ENCODE measurements around the gene MBOAT1. TPM values are rescaled to one million over a fixed set of nuclear protein-coding genes. Genes with fewer than 3 reads are reported as not detected.

MBOAT1 gene, protein sequence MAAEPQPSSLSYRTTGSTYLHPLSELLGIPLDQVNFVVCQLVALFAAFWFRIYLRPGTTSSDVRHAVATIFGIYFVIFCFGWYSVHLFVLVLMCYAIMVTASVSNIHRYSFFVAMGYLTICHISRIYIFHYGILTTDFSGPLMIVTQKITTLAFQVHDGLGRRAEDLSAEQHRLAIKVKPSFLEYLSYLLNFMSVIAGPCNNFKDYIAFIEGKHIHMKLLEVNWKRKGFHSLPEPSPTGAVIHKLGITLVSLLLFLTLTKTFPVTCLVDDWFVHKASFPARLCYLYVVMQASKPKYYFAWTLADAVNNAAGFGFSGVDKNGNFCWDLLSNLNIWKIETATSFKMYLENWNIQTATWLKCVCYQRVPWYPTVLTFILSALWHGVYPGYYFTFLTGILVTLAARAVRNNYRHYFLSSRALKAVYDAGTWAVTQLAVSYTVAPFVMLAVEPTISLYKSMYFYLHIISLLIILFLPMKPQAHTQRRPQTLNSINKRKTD
- polyA plus RNA-seq (2011; rRNA removed), result 5.5 and 5.7 TPM in 2 replicates
- polyA plus RNA-seq (2012; cell fraction: cytosol; rRNA removed), result 1.4 and 1.9 TPM in 2 replicates
- polyA plus RNA-seq (2012; cell fraction: nucleus; rRNA removed), result 2.7 and 4.7 TPM in 2 replicates
- polyA plus RNA-seq (2017; fragmentation: RNase III; extraction: RNeasy Plus Mini Kit Qiagen cat#74134 plus additional on column Dnase treatment), result 1.8 to 2.2 TPM (median 1.9 TPM) in 3 replicates
- polyA minus RNA-seq (2011; rRNA and poly(A)+ RNA removed), result 11.2 and 14.8 TPM in 2 replicates

- Histone ChIP-seq H3K4me3 (peak within 1 kb of the TSS; percentile 65), H3K4me1 (peaks cover 12% of the 10 kb centered on the region), H3K9me3 (no peaks in the 10 kb centered on the region), H3K4me2 (peak within 1 kb of the TSS; percentile 96), H3K27ac (peak within 1 kb of the TSS; percentile 81 to 88)
- ChIA-PET POLR2A (no interaction called here), CTCF (interaction anchor here (1.1 to 2.8 kb wide), 3 partner anchors 80 to 315 kb away, joined by 3 to 9 read pairs (median 5); no protein-coding TSS in a partner anchor)
- FAIRE-seq, result no peak
- under 1% methylated on average over 25 of the region's 60 CpGs for WGBS (ENCODE audit: missing lambda C conversion rate)
- TF ChIP-seq POLR2A (IDR thresholded peaks at IDR 0.05; ENCODE audit: low read length) (peak; percentile 46), POLR2AphosphoS2 (conservative IDR thresholded peaks at IDR 0.05; ENCODE audit: low read length) (no peak), MAX (IDR thresholded peaks at IDR 0.05) (peak; percentile 43; the same call in 1 of the 2 replicates), HMGXB4 (CRISPR knock-in tag; IDR thresholded peaks at IDR 0.05; ENCODE audit: borderline replicate concordance) (no peak), TFCP2L1 (CRISPR knock-in tag; IDR thresholded peaks at IDR 0.05) (no peak), RARB (CRISPR knock-in tag; IDR thresholded peaks at IDR 0.05) (no peak), ESRRA (IDR thresholded peaks at IDR 0.05; ENCODE audit: borderline replicate concordance, low read length) (no peak), JUNB (IDR thresholded peaks at IDR 0.05) (no peak), JUN (IDR thresholded peaks at IDR 0.05) (no peak; a peak in 1 of 5 replicates), NFE2L2 (conservative IDR thresholded peaks at IDR 0.05; ENCODE audit: low read length) (no peak), E2F6 (IDR thresholded peaks at IDR 0.05; ENCODE audit: borderline replicate concordance, low read depth) (peak; percentile 80; the same call in 1 of the 2 replicates), SMC3 (IDR thresholded peaks at IDR 0.05) (0 out of 3 replicates have a peak, but pooled peaks have one; percentile 27), HES2 (IDR thresholded peaks at IDR 0.05) (no peak)
- TF ChIP-seq, protein P1, sequence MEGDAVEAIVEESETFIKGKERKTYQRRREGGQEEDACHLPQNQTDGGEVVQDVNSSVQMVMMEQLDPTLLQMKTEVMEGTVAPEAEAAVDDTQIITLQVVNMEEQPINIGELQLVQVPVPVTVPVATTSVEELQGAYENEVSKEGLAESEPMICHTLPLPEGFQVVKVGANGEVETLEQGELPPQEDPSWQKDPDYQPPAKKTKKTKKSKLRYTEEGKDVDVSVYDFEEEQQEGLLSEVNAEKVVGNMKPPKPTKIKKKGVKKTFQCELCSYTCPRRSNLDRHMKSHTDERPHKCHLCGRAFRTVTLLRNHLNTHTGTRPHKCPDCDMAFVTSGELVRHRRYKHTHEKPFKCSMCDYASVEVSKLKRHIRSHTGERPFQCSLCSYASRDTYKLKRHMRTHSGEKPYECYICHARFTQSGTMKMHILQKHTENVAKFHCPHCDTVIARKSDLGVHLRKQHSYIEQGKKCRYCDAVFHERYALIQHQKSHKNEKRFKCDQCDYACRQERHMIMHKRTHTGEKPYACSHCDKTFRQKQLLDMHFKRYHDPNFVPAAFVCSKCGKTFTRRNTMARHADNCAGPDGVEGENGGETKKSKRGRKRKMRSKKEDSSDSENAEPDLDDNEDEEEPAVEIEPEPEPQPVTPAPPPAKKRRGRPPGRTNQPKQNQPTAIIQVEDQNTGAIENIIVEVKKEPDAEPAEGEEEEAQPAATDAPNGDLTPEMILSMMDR (IDR thresholded peaks at IDR 0.05), result 0 out of 3 replicates have a peak, but pooled peaks have one; percentile 12
- peak; percentile 60 to 87 for DNase-seq (ENCODE audit: low read depth in 1 of 2, low spot score in 1 of 2)
- peak; percentile 96 to 99 for ATAC-seq
Measured at GRCh38 chr6:20212392-20213111, at the start of gene MBOAT1. Gene MBOAT1, minus strand, starts transcription at chr6:20212469. Its CDS starts 235 bp downstream, at chr6:20212234.

DNA sequence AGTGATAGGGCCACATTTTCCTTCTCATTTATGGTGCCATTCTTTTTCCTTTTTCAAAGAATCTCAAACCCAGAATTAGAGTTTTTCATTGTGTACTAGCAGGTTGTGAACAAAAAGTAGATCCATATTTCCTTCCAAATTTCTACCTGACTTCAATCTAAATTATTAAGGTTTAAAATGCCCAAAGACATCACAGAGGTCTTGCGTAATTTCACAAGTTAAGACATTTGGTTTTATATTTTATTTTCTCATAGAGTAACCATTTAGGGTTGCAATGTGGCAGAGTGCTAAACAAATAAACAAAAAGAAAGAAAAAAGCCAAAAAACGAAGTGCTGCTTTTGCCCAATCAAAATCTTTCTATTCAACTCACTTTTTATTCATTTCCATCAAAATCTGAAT is 49.4 kb upstream of the MBOAT1 start:
- DNase-seq (ENCODE audit: low read depth in 1 of 2, low spot score in 1 of 2) (no peak), ATAC-seq (no peak), FAIRE-seq (no peak)
- ChIA-PET CTCF (no interaction called here), POLR2A (no interaction called here)
- Histone ChIP-seq H3K9me3 (no peaks in the 10 kb centered on the region), H3K4me3 (no peak overlapping the region), H3K4me1 (no peaks in the 10 kb centered on the region), H3K4me2 (no peak overlapping the region), H3K27ac (no peak overlapping the region)
- TF ChIP-seq ELK1 (IDR thresholded peaks at IDR 0.05; ENCODE audit: low read depth, low read length), result no peak
- 43% methylated on average over 2 of the region's 2 CpGs for WGBS (ENCODE audit: missing lambda C conversion rate)

Data from A549 (cell line).